GM19035 (cell line): ENCODE data around the gene EPHA8.

ENCODE experiments used
- ATAC-seq: cut with Tn5 transposase; IDR thresholded peaks from one replicate; pipeline ENCODE4 v1.9.1; 2021; ENCODE audit not compliant: unreplicated experiment

The EPHA8 gene

GRCh38 chr1:22641247-22641646 is 78.0 kb downstream of the EPHA8 start:
- ATAC-seq = no peak

- ATAC-seq = no peak
These were observed 78.8 kb downstream of the EPHA8 start for GRCh38 chr1:22641906-22642636.

- ATAC-seq = no peak
These were observed 80.1 kb downstream of the EPHA8 start, which contains the start of gene C1QC for GRCh38 chr1:22643381-22643780. Gene C1QC, plus strand, starts transcription at chr1:22643633. Its CDS starts 391 bp downstream, at chr1:22644024.

- no peak for ATAC-seq
These were observed 80.6 kb downstream of the EPHA8 start for GRCh38 chr1:22643928-22644327.

GRCh38 chr1:22645931-22646330 is 82.6 kb downstream of the EPHA8 start:
- ATAC-seq = no peak

GRCh38 chr1:22646384-22646783 is 83.1 kb downstream of the EPHA8 start:
- no peak for ATAC-seq

- no peak for ATAC-seq
These were observed 86.9 kb downstream of the EPHA8 start for GRCh38 chr1:22650089-22650693.

GRCh38 chr1:22651941-22652856 is 88.9 kb downstream of the EPHA8 start:
- ATAC-seq = no peak

- ATAC-seq = no peak
These were observed 89.6 kb downstream of the EPHA8 start, which contains the start of gene C1QB for GRCh38 chr1:22652881-22653316. Gene C1QB, plus strand, starts transcription at chr1:22653236. Its CDS starts 6,227 bp downstream, at chr1:22659463.
